Astrocyte of the cerebellum (primary cell): ENCODE data around the gene HEXD.

Experiments
- DNase-seq: peaks from one replicate; pipeline ENCODE4 v3.0.0-alpha.2; 2011; ENCODE audit warnings: low read depth
- H3K4me3 ChIP-seq: 2 replicates; pipeline ENCODE4 v1.5.1; 2011; ENCODE audit warnings: mild to moderate bottlenecking, low read depth, low read length, moderate library complexity
- in situ Hi-C: cut with HindIII; loops from 2 replicates; pipeline ENCODE4 v1.10.0; 2017; ENCODE audit warnings: low sequenced_read_pairs
- TF ChIP-seq, protein P1 (sequence below): IDR thresholded peaks from 2 replicates; pipeline ENCODE4 v1.5.1; 2012; ENCODE audit warnings: low read length, low read depth, moderate library complexity, mild to moderate bottlenecking; ENCODE audit errors: missing control alignments

HEXD gene

DNA sequence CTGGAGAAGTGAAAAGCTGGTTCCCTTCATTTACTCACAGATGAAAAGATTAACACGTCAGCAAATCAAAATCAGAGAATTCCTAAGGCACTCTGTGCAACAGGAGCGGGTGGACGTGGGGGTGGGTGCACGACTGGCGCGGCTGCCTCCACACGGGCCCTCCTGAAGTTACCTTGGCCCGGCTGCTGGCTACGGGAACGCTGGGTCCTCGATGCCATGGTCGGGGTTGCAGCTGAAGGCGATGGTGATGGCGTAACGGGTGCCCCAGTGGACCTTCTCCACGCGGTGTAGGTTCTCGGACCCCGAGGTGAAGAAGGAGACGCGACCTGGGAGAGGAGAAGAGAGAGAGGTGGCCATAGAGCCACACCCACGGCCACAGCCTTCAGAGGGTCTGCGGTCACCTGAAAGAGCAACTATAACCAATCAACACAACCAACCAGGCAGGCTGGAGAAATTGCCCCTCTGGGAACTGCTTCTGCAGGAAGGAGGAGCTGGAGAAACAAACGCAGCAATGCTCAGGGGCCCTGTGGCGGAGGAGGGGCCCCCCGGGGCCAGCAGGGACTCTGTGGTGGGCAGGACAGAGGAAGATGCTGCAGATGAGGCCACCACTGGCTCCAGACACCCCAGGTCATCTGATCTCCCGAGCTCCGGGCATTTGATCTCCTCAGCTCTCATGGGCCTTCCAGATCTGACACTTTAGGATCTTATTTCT is 25.8 kb upstream of the HEXD start:
- H3K4me3 ChIP-seq = no peak overlapping the region
- TF ChIP-seq, protein P1, sequence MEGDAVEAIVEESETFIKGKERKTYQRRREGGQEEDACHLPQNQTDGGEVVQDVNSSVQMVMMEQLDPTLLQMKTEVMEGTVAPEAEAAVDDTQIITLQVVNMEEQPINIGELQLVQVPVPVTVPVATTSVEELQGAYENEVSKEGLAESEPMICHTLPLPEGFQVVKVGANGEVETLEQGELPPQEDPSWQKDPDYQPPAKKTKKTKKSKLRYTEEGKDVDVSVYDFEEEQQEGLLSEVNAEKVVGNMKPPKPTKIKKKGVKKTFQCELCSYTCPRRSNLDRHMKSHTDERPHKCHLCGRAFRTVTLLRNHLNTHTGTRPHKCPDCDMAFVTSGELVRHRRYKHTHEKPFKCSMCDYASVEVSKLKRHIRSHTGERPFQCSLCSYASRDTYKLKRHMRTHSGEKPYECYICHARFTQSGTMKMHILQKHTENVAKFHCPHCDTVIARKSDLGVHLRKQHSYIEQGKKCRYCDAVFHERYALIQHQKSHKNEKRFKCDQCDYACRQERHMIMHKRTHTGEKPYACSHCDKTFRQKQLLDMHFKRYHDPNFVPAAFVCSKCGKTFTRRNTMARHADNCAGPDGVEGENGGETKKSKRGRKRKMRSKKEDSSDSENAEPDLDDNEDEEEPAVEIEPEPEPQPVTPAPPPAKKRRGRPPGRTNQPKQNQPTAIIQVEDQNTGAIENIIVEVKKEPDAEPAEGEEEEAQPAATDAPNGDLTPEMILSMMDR = no peak
- in situ Hi-C loops = no loop called here
- no peak for DNase-seq

DNA sequence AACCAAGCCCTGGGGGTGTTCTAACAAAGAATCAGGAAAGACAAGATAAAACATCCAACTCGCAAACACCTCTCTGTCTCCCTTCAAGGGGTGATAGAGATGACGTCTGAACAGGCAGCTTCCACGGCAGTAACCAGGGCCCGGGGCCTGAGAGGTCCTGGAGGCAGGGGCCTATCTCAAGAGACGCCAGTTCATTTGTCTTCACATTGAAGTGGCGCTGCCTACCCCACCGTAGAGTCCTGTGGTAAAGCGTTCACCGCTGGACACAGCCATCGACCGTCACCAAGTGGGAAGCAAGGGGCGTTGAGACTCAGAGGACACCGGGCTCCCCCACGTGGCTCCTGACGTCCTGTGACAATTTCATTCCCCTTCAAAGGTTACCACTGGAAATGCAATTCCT is 25.2 kb upstream of the HEXD start:
- in situ Hi-C loops = no loop called here
- H3K4me3 ChIP-seq = no peak overlapping the region
- no peak for DNase-seq
- TF ChIP-seq, protein P1 = no peak

DNA sequence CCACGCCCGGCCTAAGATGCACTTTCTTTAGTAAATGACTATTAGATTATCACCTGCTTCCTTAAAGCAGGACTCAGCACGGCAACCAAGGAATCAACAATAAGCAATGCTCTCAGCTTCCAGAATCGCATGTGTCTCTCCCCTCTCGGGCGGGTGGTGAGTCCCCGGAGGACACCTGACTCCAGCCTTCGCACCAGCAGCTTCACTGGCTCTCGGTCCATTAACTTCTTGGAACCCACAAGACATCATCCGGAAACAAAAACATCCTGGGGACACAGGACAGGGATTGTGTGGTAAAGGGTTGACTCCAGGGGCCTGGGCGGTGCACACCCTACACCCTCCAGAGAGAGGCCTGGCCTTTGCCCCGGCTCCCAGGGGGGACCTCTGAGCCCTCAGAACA is 23.9 kb upstream of the HEXD start:
- no peak for DNase-seq
- TF ChIP-seq, protein P1 = no peak
- in situ Hi-C loops = no loop called here
- H3K4me3 ChIP-seq = no peak overlapping the region

DNA sequence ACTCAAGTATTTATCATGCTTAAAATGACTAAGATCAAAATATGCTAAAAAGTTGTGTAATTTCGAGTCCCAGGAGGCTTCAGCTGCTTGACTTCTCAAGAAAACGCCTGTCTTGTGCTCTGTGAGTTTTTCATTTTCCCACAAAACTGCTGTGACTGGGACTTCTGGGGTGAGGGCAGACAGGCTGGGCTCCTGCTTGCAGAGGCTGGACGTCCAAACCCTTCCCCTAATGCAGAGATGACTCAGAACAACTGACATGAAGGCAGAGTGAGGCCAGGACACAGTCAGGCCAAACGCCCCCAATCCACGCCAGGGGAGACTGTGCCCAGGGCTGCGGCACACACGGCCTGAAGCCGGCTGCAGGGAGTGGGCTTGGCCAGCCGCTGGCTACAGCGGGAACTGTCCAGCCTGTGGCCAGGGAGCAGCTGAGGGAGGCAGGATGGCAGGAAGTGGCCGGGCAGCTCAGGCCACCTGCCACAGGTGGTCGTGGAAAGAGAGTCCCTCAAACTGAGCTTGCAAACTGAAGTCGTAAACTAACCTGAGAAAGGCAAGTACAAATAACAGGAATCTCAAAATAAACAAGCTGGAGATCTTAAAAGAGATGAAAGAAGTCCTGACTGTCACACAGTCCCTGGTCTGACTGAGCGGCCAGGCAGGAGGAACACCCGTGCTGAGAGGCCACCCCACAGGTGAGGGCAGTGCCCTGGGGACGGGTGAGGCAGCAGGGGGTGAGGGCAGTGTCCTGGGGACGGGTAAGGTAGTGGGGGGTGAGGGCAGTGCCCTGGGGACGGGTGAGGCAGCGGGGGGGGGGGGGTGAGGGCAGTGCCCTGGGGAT is 21.3 kb upstream of the HEXD start:
- TF ChIP-seq, protein P1 = no peak
- no peak overlapping the region for H3K4me3 ChIP-seq
- in situ Hi-C loops = no loop called here
- peak; percentile 33 for DNase-seq

DNA sequence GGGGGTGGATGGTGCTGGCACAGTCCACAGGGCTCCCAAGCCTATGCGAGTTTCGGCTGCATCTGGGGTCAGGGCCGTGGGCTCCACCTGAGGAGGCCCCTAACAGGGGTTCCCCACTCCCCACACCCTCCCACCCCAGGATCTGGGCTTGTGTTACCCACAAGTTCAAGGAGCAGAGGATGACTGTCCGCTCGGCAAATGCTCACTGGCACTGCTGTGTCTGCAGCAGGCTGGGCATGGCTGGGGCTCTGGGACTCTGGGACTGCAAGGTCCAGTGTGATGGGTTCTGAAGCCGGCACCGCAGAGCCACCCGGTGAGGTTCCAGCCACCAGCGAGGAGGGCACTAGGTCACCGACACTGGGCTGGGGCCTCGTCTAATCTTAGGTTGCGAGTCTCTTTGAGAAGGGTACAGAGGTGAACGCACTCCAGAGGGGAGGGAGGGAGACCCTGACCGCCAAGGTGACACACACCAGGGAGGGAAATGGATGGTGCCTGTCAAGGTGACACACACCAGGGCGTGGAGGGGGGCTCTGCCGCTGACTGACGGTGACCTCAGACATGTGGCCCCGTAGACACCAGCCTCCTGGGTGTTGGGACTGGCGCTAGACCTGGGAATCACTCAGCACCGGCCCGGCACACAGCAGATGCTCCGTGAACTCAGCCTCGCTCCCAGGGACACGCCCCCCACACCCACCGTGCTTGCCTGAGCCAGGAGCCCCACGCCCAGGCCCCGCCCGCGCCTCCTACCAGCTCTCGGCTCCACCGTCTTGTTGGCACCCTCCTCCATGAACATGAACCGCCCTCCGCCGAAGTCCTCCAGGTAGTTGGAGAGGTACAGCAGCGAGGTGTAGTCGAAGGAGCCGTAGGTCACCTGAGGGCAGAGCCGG is 20.5 kb upstream of the HEXD start:
- H3K4me3 ChIP-seq = no peak overlapping the region
- TF ChIP-seq, protein P1 = no peak
- in situ Hi-C loops = no loop called here
- DNase-seq = no peak

DNA sequence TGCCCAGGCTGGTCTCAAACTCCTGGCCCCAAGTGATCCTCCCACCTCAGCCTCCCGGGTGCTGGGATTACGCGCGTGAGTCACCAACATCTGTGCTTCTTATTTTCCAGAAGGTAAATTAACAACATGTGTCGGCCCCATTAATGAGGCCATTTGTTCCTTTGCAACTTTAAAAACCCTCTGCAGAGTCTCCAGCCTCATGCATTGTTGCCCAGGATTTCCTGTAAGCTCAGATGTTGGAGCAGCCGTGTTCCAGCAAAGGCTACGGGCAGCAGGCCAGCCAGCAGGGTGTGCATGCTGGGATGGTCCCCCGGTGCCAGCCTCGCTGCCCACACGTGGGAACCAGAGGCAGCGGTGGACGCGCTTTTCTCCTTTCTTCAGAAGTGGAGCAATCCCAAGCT is 19.1 kb upstream of the HEXD start:
- TF ChIP-seq, protein P1 = no peak
- H3K4me3 ChIP-seq = no peak overlapping the region
- in situ Hi-C loops = no loop called here
- peak; percentile 56 for DNase-seq
